HepG2 (cell line): ENCODE measurements around the gene HCK. TPM values are rescaled to one million over a fixed set of nuclear protein-coding genes. Genes with fewer than 3 reads are reported as not detected.
A peak's percentile ranks its signal among the peaks of the same experiment; 100 is the strongest.

ENCODE experiments used
- BRCA1 ChIP-seq: sonication (generic); formaldehyde crosslinking; IDR thresholded peaks from 2 replicates; pipeline ENCODE4 v1.4.0; 2020; ENCODE audit warnings: missing genetic modification reagents
- CC2D1A ChIP-seq: sonication (generic); formaldehyde crosslinking; IDR thresholded peaks from 2 replicates; pipeline ENCODE4 v1.8.1; 2023; ENCODE audit warnings: mild to moderate bottlenecking, missing genetic modification reagents
- HNRNPUL1 ChIP-seq: fragments of 200-400 bp; formaldehyde crosslinking; IDR thresholded peaks from 2 replicates; pipeline ENCODE4 v1.6.1; 2017; ENCODE audit warnings: low read depth, mild to moderate bottlenecking, low read length, moderate library complexity
- KLF15 ChIP-seq: sonication (generic); formaldehyde crosslinking; IDR thresholded peaks from 2 replicates; pipeline ENCODE4 v1.8.1; 2023; ENCODE audit warnings: borderline replicate concordance, mild to moderate bottlenecking, inconsistent platforms, missing genetic modification reagents, mixed read lengths
- MEIS2 ChIP-seq: sonication (generic); formaldehyde crosslinking; IDR thresholded peaks from 2 replicates; pipeline ENCODE4 v1.9.0; 2021; ENCODE audit warnings: mild to moderate bottlenecking, missing genetic modification reagents
- NFYB ChIP-seq: sonication (generic); formaldehyde crosslinking; IDR thresholded peaks from 2 replicates; pipeline ENCODE4 v1.4.0; 2020; ENCODE audit warnings: missing genetic modification reagents
- NR2F1 ChIP-seq, 2 experiments: fragments of 450-650 bp in 1 of 2; formaldehyde crosslinking in 1 of 2; IDR thresholded peaks; 2 replicates each; pipeline versions ENCODE4 v1.5.0 to v1.6.1; 2016 to 2020; ENCODE audit warnings: mild to moderate bottlenecking in 1 of 2, missing compliant biosample characterization in 1 of 2, missing genetic modification reagents in 1 of 2, moderate library complexity in 1 of 2
- PAF1 ChIP-seq: IDR thresholded peaks from 2 replicates; pipeline ENCODE4 v1.6.1; 2016; ENCODE audit warnings: missing genetic modification reagents, missing compliant biosample characterization
- PTBP1 ChIP-seq: fragments of 200-400 bp; formaldehyde crosslinking; IDR thresholded peaks from 2 replicates; pipeline ENCODE4 v1.6.1; 2018; ENCODE audit warnings: low read length, low read depth; ENCODE audit not compliant: poor library complexity, severe bottlenecking
- RFX5 ChIP-seq: IDR thresholded peaks from 2 replicates; pipeline ENCODE4 v1.6.1; 2011; ENCODE audit warnings: low read depth, low read length, improper control_type of control experiment
- SNAPC2 ChIP-seq: sonication (generic); formaldehyde crosslinking; IDR thresholded peaks from 2 replicates; pipeline ENCODE4 v1.8.1; 2022; ENCODE audit warnings: mild to moderate bottlenecking, missing genetic modification reagents
- SOX6 ChIP-seq, 2 experiments: fragments of 450-650 bp in 1 of 2; sonication (generic) in 1 of 2; formaldehyde crosslinking in 1 of 2; IDR thresholded peaks; 2 replicates each; pipeline versions ENCODE4 v1.4.0 to v1.6.1; 2017 to 2020; ENCODE audit warnings: antibody characterized with exemption in 1 of 2, mild to moderate bottlenecking in 1 of 2, missing genetic modification reagents in 1 of 2
- TEAD3 ChIP-seq: optimal IDR thresholded peaks from 2 replicates; pipeline ENCODE3; 2016; ENCODE audit warnings: borderline replicate concordance
- ZFP36L1 ChIP-seq: sonication (generic); formaldehyde crosslinking; IDR thresholded peaks from 2 replicates; pipeline ENCODE4 v1.8.0; 2022; ENCODE audit warnings: mild to moderate bottlenecking, missing genetic modification reagents, moderate library complexity
- ZFP41 ChIP-seq: sonication (generic); formaldehyde crosslinking; IDR thresholded peaks from 2 replicates; pipeline ENCODE4 v1.4.0; 2020; ENCODE audit warnings: mild to moderate bottlenecking, missing genetic modification reagents, borderline replicate concordance
- ZNF253 ChIP-seq: sonication (generic); formaldehyde crosslinking; IDR thresholded peaks from 2 replicates; pipeline ENCODE4 v1.8.0; 2022; ENCODE audit warnings: mild to moderate bottlenecking, missing genetic modification reagents, borderline replicate concordance
- ZNF510 ChIP-seq: sonication (generic); formaldehyde crosslinking; IDR thresholded peaks from 2 replicates; pipeline ENCODE4 v1.4.0; 2020; ENCODE audit warnings: low read depth, mild to moderate bottlenecking, missing genetic modification reagents
- ZNF563 ChIP-seq: sonication (generic); formaldehyde crosslinking; IDR thresholded peaks from 2 replicates; pipeline ENCODE4 v1.8.0; 2022; ENCODE audit warnings: mild to moderate bottlenecking, moderate library complexity, missing genetic modification reagents
- ZNF572 ChIP-seq: sonication (generic); formaldehyde crosslinking; IDR thresholded peaks from 2 replicates; pipeline ENCODE4 v1.5.1; 2020; ENCODE audit warnings: mild to moderate bottlenecking, missing genetic modification reagents
- ZNF577 ChIP-seq: sonication (generic); formaldehyde crosslinking; IDR thresholded peaks from 2 replicates; pipeline ENCODE4 v1.4.0; 2020; ENCODE audit warnings: mild to moderate bottlenecking, low read depth, missing genetic modification reagents, borderline replicate concordance
- ZNF615 ChIP-seq: sonication (generic); formaldehyde crosslinking; IDR thresholded peaks from 2 replicates; pipeline ENCODE4 v1.5.0; 2020; ENCODE audit warnings: mild to moderate bottlenecking, missing genetic modification reagents, borderline replicate concordance
- ZNF720 ChIP-seq: sonication (generic); formaldehyde crosslinking; IDR thresholded peaks from 2 replicates; pipeline ENCODE4 v1.4.0; 2020; ENCODE audit warnings: missing genetic modification reagents
- ZNF839 ChIP-seq: sonication (generic); formaldehyde crosslinking; IDR thresholded peaks from 2 replicates; pipeline ENCODE4 v1.4.0; 2020; ENCODE audit warnings: missing genetic modification reagents, mild to moderate bottlenecking, borderline replicate concordance
- ZSCAN30 ChIP-seq: sonication (generic); formaldehyde crosslinking; IDR thresholded peaks from 2 replicates; pipeline ENCODE4 v1.5.0; 2020; ENCODE audit warnings: mild to moderate bottlenecking, missing genetic modification reagents
- polyA plus RNA-seq, 8 experiments: library from polyadenylated mRNA; depleted of rRNA in 3 of 8; stranded (reverse) in 7 of 8; unstranded in 1 of 8; fragments of >200 nt; fragmentation: Illumina TruSeq in 4 of 8; extraction: Trizol in 4 of 8; gene quantifications; 2 replicates each; pipeline versions ENCODE4 v1.2.1 to v1.2.3, GENCODE V29; 2011 to 2016; ENCODE audit warnings: low read depth in 4 of 8, missing spikeins in 1 of 8, mixed read lengths in 1 of 8; ENCODE audit not compliant: insufficient read depth in 1 of 8
- total RNA-seq, 5 experiments: library from RNA; depleted of rRNA; stranded (reverse); fragments of >200 nt; fragmentation: Illumina TruSeq; extraction: Trizol; gene quantifications; 2 replicates each; pipeline ENCODE4 v1.2.3, GENCODE V29; 2016; ENCODE audit warnings: low read depth in 1 of 5
- TF ChIP-seq, protein P1 (sequence below): sonication (generic); formaldehyde crosslinking; IDR thresholded peaks from 2 replicates; pipeline ENCODE4 v1.4.0; 2020; ENCODE audit warnings: low read depth, mild to moderate bottlenecking, missing genetic modification reagents
- TF ChIP-seq, protein P2 (sequence below): sonication (generic); formaldehyde crosslinking; IDR thresholded peaks from 2 replicates; pipeline ENCODE4 v1.4.0; 2020; ENCODE audit warnings: missing genetic modification reagents, borderline replicate concordance
- TF ChIP-seq, protein P3 (sequence below): sonication (generic); formaldehyde crosslinking; IDR thresholded peaks from 2 replicates; pipeline ENCODE4 v1.8.0; 2022; ENCODE audit warnings: mild to moderate bottlenecking, missing genetic modification reagents

The HCK gene
- total and polyA plus RNA-seq, 2 of the 13 experiments (the other 11 are each of a cell fraction or from before 2014, with no cell fraction given): 0.04 TPM; not detected in 1

DNA sequence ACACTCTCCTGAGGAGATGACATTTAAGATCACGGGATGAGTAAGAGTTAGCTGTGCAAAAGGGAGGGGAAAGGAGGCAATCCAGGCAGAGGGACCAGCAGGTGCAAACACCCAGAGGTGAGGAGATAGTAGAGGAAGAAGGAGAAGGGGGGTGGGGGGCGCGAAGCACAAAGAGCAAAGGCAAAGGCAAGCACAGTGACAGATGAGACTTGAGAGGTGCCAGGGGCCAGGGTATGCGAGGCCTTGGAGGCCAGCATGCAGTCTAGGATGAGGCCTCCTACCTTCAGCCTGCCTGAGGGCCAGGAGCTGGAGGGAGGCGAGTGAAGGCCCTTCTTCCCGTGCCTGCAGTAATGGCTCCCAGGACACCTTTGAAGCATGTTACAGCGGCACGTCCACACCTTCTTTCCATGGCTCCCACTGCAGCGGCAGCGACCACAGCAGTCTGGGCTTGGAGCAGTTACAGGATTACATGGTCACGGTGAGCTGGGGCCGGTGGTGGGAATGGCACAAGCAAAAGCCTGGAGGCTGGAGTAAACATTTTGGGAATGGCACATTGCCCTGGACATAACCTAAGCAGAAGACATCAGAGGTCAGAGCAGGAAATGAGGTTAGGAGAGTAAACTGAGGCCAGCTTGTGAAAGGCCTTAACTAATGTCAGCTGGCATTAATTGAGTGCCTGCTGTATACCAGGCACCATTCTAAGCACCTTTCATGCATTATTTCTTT, 23.2 kb upstream of the HCK start (continued):
- TF ChIP-seq TEAD3 (CRISPR knock-in tag) (peak; percentile 85), MEIS2 (peak; percentile 39; the same call in 1 of the 2 replicates), KLF15 (CRISPR knock-in tag) (no peak), NFYB (CRISPR knock-in tag) (no peak), NR2F1 (CRISPR knock-in tag; IDR thresholded peaks at IDR 0.05) (no peak), PTBP1 (no peak), ZSCAN30 (no peak), ZNF615 (CRISPR knock-in tag) (no peak), ZNF839 (CRISPR knock-in tag) (peak; percentile 70; the same call in 1 of the 2 replicates), ZFP41 (peak; percentile 94), ZFP36L1 (no peak), RFX5 (no peak), ZNF253 (no peak), CC2D1A (CRISPR knock-in tag) (no peak), ZNF572 (0 out of 2 replicates have a peak, but pooled peaks have one; percentile 20), ZNF563 (CRISPR knock-in tag) (no peak), ZNF510 (no peak; the same call in 1 of the 2 replicates), BRCA1 (CRISPR knock-in tag) (no peak), SNAPC2 (CRISPR knock-in tag) (no peak), PAF1 (CRISPR knock-in tag) (no peak), HNRNPUL1 (no peak), ZNF577 (CRISPR knock-in tag) (no peak), SOX6 (IDR thresholded peaks at IDR 0.05) (no peak), SOX6 (CRISPR knock-in tag; IDR thresholded peaks at IDR 0.05) (no peak), ZNF720 (no peak)
- TF ChIP-seq, protein P1, sequence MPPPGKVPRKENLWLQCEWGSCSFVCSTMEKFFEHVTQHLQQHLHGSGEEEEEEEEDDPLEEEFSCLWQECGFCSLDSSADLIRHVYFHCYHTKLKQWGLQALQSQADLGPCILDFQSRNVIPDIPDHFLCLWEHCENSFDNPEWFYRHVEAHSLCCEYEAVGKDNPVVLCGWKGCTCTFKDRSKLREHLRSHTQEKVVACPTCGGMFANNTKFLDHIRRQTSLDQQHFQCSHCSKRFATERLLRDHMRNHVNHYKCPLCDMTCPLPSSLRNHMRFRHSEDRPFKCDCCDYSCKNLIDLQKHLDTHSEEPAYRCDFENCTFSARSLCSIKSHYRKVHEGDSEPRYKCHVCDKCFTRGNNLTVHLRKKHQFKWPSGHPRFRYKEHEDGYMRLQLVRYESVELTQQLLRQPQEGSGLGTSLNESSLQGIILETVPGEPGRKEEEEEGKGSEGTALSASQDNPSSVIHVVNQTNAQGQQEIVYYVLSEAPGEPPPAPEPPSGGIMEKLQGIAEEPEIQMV (CRISPR knock-in tag): no peak; the same call in 1 of the 2 replicates
- TF ChIP-seq, protein P2, sequence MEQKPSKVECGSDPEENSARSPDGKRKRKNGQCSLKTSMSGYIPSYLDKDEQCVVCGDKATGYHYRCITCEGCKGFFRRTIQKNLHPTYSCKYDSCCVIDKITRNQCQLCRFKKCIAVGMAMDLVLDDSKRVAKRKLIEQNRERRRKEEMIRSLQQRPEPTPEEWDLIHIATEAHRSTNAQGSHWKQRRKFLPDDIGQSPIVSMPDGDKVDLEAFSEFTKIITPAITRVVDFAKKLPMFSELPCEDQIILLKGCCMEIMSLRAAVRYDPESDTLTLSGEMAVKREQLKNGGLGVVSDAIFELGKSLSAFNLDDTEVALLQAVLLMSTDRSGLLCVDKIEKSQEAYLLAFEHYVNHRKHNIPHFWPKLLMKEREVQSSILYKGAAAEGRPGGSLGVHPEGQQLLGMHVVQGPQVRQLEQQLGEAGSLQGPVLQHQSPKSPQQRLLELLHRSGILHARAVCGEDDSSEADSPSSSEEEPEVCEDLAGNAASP (CRISPR knock-in tag): peak; percentile 58
- TF ChIP-seq, protein P3, sequence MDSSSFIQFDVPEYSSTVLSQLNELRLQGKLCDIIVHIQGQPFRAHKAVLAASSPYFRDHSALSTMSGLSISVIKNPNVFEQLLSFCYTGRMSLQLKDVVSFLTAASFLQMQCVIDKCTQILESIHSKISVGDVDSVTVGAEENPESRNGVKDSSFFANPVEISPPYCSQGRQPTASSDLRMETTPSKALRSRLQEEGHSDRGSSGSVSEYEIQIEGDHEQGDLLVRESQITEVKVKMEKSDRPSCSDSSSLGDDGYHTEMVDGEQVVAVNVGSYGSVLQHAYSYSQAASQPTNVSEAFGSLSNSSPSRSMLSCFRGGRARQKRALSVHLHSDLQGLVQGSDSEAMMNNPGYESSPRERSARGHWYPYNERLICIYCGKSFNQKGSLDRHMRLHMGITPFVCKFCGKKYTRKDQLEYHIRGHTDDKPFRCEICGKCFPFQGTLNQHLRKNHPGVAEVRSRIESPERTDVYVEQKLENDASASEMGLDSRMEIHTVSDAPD (CRISPR knock-in tag): no peak
